ENCODE data around the gene HTR2A. TPM values are rescaled to one million over a fixed set of nuclear protein-coding genes. Genes with fewer than 3 reads are reported as not detected.
A peak's percentile ranks its signal among the peaks of the same experiment; 100 is the strongest.

HTR2A gene
- polyA plus RNA-seq, 1 of the 3 experiments (the other 2 are of a cell fraction), result 0.33 TPM

DNA sequence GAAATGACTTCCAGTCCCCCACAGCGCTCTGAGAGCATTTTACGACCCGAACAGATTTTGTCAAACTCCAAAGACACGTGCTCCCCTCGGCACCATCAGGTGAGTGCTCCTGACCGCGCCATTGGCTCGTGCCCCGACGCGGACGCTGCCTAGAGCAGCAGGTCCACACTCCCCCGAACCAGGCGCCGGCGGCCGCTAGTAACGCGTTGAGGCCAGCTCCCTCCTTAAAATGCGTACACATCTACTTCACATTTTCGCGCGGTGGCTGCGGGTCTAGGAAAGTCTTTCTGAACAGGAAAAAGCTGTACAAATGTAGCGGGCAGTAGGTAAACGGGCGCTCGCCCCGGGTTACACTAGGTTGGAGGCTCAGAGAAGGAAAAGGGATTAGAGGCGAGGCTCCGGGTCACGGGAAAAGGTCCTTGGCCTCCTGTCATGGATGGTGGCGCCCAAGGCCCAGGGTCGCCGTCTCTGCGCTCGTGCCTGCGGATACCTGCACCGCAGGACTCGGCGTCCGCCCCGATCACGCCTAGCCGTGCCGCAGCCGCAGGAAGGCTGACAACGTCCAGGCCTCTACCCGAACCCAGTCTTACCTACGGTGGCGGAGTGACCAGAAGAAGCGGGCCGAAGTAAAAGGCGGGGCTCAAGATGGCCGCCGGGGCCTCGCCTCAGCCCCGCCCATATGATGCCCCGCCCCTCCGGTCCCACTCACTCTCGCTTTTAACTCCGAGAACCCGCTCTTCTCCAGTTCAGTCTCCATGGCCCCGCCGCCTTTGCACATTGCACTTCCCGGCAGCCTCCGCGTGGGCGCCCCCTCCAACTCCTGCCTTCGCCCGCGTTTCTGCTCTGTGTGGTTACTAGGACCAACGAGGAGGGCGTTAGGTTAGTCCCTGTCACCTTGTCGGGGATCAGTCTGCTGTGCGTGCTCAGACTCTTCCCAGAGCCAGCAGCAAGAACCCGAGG lies 100.1 kb downstream of the HTR2A start, which contains the start of gene ESD (continued):
- TF ChIP-seq MXI1 (IDR thresholded peaks at IDR 0.05; ENCODE audit: low read depth, low read length), result peak; percentile 81
- TF ChIP-seq EP300 (IDR thresholded peaks at IDR 0.05; ENCODE audit: borderline replicate concordance in 1 of 2, low read depth in 1 of 2, low read length in 1 of 2), result peak in 1 of 2 experiments; percentile 20; a peak in 1 of 4 replicates
- TF ChIP-seq, protein P1, sequence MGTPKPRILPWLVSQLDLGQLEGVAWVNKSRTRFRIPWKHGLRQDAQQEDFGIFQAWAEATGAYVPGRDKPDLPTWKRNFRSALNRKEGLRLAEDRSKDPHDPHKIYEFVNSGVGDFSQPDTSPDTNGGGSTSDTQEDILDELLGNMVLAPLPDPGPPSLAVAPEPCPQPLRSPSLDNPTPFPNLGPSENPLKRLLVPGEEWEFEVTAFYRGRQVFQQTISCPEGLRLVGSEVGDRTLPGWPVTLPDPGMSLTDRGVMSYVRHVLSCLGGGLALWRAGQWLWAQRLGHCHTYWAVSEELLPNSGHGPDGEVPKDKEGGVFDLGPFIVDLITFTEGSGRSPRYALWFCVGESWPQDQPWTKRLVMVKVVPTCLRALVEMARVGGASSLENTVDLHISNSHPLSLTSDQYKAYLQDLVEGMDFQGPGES (IDR thresholded peaks at IDR 0.05; ENCODE audit: low read depth, low read length), result no peak
- no peak for TF ChIP-seq MEF2A (IDR thresholded peaks at IDR 0.05; ENCODE audit: borderline replicate concordance, low read depth)
- no peak for TF ChIP-seq GABPA (IDR thresholded peaks at IDR 0.05; ENCODE audit: low read depth)
- TF ChIP-seq RXRA (IDR thresholded peaks at IDR 0.05; ENCODE audit: borderline replicate concordance, low read depth), result no peak
- peak; percentile 68 for TF ChIP-seq CHD2 (IDR thresholded peaks at IDR 0.05; ENCODE audit: low read length, partially characterized antibody)
- no peak for TF ChIP-seq RCOR1 (IDR thresholded peaks at IDR 0.05; ENCODE audit: low read length)
- TF ChIP-seq TCF12 (IDR thresholded peaks at IDR 0.05), result no peak
- TF ChIP-seq POLR2AphosphoS5 (IDR thresholded peaks at IDR 0.05; ENCODE audit: low read depth, low read length), result peak; percentile 87
- TF ChIP-seq TAF1 (IDR thresholded peaks at IDR 0.05; ENCODE audit: borderline replicate concordance, low read depth, low read length), result peak; percentile 71
- no peak for TF ChIP-seq JUND (IDR thresholded peaks at IDR 0.05)
- TF ChIP-seq, protein P2, sequence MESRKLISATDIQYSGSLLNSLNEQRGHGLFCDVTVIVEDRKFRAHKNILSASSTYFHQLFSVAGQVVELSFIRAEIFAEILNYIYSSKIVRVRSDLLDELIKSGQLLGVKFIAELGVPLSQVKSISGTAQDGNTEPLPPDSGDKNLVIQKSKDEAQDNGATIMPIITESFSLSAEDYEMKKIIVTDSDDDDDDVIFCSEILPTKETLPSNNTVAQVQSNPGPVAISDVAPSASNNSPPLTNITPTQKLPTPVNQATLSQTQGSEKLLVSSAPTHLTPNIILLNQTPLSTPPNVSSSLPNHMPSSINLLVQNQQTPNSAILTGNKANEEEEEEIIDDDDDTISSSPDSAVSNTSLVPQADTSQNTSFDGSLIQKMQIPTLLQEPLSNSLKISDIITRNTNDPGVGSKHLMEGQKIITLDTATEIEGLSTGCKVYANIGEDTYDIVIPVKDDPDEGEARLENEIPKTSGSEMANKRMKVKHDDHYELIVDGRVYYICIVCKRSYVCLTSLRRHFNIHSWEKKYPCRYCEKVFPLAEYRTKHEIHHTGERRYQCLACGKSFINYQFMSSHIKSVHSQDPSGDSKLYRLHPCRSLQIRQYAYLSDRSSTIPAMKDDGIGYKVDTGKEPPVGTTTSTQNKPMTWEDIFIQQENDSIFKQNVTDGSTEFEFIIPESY (IDR thresholded peaks at IDR 0.05; ENCODE audit: borderline replicate concordance, low read depth), result peak; percentile 45; the same call in 1 of the 2 replicates
- TF ChIP-seq, protein P3, sequence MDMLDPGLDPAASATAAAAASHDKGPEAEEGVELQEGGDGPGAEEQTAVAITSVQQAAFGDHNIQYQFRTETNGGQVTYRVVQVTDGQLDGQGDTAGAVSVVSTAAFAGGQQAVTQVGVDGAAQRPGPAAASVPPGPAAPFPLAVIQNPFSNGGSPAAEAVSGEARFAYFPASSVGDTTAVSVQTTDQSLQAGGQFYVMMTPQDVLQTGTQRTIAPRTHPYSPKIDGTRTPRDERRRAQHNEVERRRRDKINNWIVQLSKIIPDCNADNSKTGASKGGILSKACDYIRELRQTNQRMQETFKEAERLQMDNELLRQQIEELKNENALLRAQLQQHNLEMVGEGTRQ (IDR thresholded peaks at IDR 0.05; ENCODE audit: borderline replicate concordance, low read depth, low read length), result peak; percentile 39
- TF ChIP-seq, protein P4, sequence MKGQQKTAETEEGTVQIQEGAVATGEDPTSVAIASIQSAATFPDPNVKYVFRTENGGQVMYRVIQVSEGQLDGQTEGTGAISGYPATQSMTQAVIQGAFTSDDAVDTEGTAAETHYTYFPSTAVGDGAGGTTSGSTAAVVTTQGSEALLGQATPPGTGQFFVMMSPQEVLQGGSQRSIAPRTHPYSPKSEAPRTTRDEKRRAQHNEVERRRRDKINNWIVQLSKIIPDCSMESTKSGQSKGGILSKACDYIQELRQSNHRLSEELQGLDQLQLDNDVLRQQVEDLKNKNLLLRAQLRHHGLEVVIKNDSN (IDR thresholded peaks at IDR 0.05; ENCODE audit: borderline replicate concordance, low read depth), result peak; percentile 69; the same call in 1 of the 2 replicates
- no peak for TF ChIP-seq FOXM1 (IDR thresholded peaks at IDR 0.05; ENCODE audit: low read depth)
- TF ChIP-seq, protein P5, sequence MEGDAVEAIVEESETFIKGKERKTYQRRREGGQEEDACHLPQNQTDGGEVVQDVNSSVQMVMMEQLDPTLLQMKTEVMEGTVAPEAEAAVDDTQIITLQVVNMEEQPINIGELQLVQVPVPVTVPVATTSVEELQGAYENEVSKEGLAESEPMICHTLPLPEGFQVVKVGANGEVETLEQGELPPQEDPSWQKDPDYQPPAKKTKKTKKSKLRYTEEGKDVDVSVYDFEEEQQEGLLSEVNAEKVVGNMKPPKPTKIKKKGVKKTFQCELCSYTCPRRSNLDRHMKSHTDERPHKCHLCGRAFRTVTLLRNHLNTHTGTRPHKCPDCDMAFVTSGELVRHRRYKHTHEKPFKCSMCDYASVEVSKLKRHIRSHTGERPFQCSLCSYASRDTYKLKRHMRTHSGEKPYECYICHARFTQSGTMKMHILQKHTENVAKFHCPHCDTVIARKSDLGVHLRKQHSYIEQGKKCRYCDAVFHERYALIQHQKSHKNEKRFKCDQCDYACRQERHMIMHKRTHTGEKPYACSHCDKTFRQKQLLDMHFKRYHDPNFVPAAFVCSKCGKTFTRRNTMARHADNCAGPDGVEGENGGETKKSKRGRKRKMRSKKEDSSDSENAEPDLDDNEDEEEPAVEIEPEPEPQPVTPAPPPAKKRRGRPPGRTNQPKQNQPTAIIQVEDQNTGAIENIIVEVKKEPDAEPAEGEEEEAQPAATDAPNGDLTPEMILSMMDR (IDR thresholded peaks at IDR 0.05), result peak; percentile 12; the same call in 1 of the 2 replicates
